K562 (cell line): ENCODE measurements around the gene JHY.

Experiments used
- CTCF ChIP-seq, 3 experiments: IDR thresholded peaks in 2 of 3; conservative IDR thresholded peaks in 1 of 3; 2 replicates each; pipeline ENCODE4 v1.5.1; 2011 to 2012; ENCODE audit warnings: low read length in 3 of 3, mild to moderate bottlenecking in 3 of 3, control low read depth in 2 of 3, improper control_type of control experiment in 1 of 3, inconsistent platforms in 1 of 3, low read depth in 1 of 3, mixed read lengths in 1 of 3, moderate library complexity in 1 of 3; ENCODE audit not compliant: insufficient read depth in 2 of 3
- FOS ChIP-seq: IDR thresholded peaks from 3 replicates; pipeline ENCODE4 v1.6.1; 2011; ENCODE audit not compliant: insufficient read length; ENCODE audit errors: extremely low read depth
- YY1 ChIP-seq, 3 experiments: IDR thresholded peaks; 2 replicates each; pipeline ENCODE4 v1.6.1; 2011; ENCODE audit warnings: low read length in 2 of 3, mild to moderate bottlenecking in 2 of 3, moderate library complexity in 2 of 3, borderline replicate concordance in 1 of 3, control low read depth in 1 of 3, low read depth in 1 of 3; ENCODE audit not compliant: insufficient read depth in 3 of 3, insufficient replicate concordance in 2 of 3, control insufficient read depth in 1 of 3, insufficient read length in 1 of 3; ENCODE audit errors: extremely low read depth in 1 of 3
- ZC3H11A ChIP-seq: IDR thresholded peaks from 2 replicates; pipeline ENCODE4 v1.6.1; 2012; ENCODE audit warnings: low read depth, low read length, improper control_type of control experiment
- TF ChIP-seq, protein P1 (sequence below): fragments of 450-650 bp; IDR thresholded peaks from 2 replicates; pipeline ENCODE4 v1.7.0; 2016; ENCODE audit warnings: borderline replicate concordance
- TF ChIP-seq, protein P2 (sequence below), 2 experiments: fragments of 450-650 bp; formaldehyde crosslinking in 1 of 2; IDR thresholded peaks; 2 replicates each; pipeline versions ENCODE4 v1.4.0 to v1.6.1; 2014 to 2020; ENCODE audit warnings: mild to moderate bottlenecking in 2 of 2, borderline replicate concordance in 1 of 2, low read depth in 1 of 2
- TF ChIP-seq, protein P3 (sequence below): fragments of 450-650 bp; IDR thresholded peaks from 2 replicates; pipeline ENCODE4 v1.6.1; 2016; ENCODE audit warnings: antibody characterized with exemption
- TF ChIP-seq, protein P4 (sequence below): conservative IDR thresholded peaks from 2 replicates; pipeline ENCODE4 v1.6.1; 2011; ENCODE audit warnings: low read depth, mild to moderate bottlenecking, low read length; ENCODE audit not compliant: control insufficient read depth

GRCh38 chr11:122897606-122898210 lies 15.1 kb downstream of the JHY start:
- TF ChIP-seq, protein P1, sequence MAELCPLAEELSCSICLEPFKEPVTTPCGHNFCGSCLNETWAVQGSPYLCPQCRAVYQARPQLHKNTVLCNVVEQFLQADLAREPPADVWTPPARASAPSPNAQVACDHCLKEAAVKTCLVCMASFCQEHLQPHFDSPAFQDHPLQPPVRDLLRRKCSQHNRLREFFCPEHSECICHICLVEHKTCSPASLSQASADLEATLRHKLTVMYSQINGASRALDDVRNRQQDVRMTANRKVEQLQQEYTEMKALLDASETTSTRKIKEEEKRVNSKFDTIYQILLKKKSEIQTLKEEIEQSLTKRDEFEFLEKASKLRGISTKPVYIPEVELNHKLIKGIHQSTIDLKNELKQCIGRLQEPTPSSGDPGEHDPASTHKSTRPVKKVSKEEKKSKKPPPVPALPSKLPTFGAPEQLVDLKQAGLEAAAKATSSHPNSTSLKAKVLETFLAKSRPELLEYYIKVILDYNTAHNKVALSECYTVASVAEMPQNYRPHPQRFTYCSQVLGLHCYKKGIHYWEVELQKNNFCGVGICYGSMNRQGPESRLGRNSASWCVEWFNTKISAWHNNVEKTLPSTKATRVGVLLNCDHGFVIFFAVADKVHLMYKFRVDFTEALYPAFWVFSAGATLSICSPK: no peak
- TF ChIP-seq, protein P2, sequence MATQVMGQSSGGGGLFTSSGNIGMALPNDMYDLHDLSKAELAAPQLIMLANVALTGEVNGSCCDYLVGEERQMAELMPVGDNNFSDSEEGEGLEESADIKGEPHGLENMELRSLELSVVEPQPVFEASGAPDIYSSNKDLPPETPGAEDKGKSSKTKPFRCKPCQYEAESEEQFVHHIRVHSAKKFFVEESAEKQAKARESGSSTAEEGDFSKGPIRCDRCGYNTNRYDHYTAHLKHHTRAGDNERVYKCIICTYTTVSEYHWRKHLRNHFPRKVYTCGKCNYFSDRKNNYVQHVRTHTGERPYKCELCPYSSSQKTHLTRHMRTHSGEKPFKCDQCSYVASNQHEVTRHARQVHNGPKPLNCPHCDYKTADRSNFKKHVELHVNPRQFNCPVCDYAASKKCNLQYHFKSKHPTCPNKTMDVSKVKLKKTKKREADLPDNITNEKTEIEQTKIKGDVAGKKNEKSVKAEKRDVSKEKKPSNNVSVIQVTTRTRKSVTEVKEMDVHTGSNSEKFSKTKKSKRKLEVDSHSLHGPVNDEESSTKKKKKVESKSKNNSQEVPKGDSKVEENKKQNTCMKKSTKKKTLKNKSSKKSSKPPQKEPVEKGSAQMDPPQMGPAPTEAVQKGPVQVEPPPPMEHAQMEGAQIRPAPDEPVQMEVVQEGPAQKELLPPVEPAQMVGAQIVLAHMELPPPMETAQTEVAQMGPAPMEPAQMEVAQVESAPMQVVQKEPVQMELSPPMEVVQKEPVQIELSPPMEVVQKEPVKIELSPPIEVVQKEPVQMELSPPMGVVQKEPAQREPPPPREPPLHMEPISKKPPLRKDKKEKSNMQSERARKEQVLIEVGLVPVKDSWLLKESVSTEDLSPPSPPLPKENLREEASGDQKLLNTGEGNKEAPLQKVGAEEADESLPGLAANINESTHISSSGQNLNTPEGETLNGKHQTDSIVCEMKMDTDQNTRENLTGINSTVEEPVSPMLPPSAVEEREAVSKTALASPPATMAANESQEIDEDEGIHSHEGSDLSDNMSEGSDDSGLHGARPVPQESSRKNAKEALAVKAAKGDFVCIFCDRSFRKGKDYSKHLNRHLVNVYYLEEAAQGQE (IDR thresholded peaks at IDR 0.05; ENCODE audit: borderline replicate concordance): no peak
- TF ChIP-seq, protein P2 (CRISPR knock-in tag; IDR thresholded peaks at IDR 0.05; ENCODE audit: low read depth): no peak
- TF ChIP-seq YY1 (IDR thresholded peaks at IDR 0.05; ENCODE audit: borderline replicate concordance in 1 of 3, control insufficient read depth in 1 of 3, extremely low read depth in 1 of 3, insufficient read depth in 3 of 3, insufficient read length in 1 of 3, insufficient replicate concordance in 2 of 3, low read depth in 1 of 3, low read length in 2 of 3) (no peak), FOS (no peak), CTCF (IDR thresholded peaks at IDR 0.05 in 2 of 3, conservative IDR thresholded peaks at IDR 0.05 in 1 of 3; ENCODE audit: insufficient read depth in 2 of 3, low read depth in 1 of 3, low read length in 3 of 3) (no peak), ZC3H11A (no peak)
- TF ChIP-seq, protein P3, sequence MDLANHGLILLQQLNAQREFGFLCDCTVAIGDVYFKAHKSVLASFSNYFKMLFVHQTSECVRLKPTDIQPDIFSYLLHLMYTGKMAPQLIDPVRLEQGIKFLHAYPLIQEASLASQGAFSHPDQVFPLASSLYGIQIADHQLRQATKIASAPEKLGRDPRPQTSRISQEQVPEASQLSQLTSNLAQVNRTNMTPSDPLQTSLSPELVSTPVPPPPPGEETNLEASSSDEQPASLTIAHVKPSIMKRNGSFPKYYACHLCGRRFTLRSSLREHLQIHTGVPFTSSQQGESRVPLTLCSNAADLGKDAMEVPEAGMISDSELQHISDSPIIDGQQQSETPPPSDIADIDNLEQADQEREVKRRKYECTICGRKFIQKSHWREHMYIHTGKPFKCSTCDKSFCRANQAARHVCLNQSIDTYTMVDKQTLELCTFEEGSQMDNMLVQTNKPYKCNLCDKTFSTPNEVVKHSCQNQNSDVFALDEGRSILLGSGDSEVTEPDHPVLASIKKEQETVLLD: no peak
- TF ChIP-seq, protein P4, sequence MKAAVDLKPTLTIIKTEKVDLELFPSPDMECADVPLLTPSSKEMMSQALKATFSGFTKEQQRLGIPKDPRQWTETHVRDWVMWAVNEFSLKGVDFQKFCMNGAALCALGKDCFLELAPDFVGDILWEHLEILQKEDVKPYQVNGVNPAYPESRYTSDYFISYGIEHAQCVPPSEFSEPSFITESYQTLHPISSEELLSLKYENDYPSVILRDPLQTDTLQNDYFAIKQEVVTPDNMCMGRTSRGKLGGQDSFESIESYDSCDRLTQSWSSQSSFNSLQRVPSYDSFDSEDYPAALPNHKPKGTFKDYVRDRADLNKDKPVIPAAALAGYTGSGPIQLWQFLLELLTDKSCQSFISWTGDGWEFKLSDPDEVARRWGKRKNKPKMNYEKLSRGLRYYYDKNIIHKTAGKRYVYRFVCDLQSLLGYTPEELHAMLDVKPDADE: no peak
